GM12891 (cell line): ENCODE data around the gene STK32B.

Experiments
- PAX5 ChIP-seq: IDR thresholded peaks from 2 replicates; pipeline ENCODE4 v1.6.1; 2011; ENCODE audit warnings: low read length, moderate library complexity, mild to moderate bottlenecking; ENCODE audit not compliant: insufficient read depth, severe bottlenecking
- POLR2A ChIP-seq: IDR thresholded peaks from 2 replicates; pipeline ENCODE4 v1.6.1; 2011; ENCODE audit warnings: low read depth, low read length, control low read depth
- POLR2AphosphoS5 ChIP-seq: IDR thresholded peaks from 2 replicates; pipeline ENCODE4 v1.6.1; 2011; ENCODE audit warnings: low read depth, low read length, control low read depth
- POU2F2 ChIP-seq: IDR thresholded peaks from 2 replicates; pipeline ENCODE4 v1.6.1; 2011; ENCODE audit warnings: low read depth, mild to moderate bottlenecking, control low read depth, low read length, moderate library complexity
- TAF1 ChIP-seq: IDR thresholded peaks from 2 replicates; pipeline ENCODE4 v1.6.1; 2011; ENCODE audit warnings: low read depth, low read length, control low read depth

- TF ChIP-seq POLR2A (no peak), POLR2AphosphoS5 (no peak), TAF1 (no peak), PAX5 (no peak), POU2F2 (no peak)
These were observed 26.7 kb downstream of the STK32B start for GRCh38 chr4:5078009-5078408.
